HCT116 (cell line): ENCODE data around the gene FOXR1.

ENCODE experiments used
- EZH2phosphoT487 ChIP-seq: fragments of 200-600 bp; IDR thresholded peaks from 2 replicates; pipeline ENCODE4 v1.6.1; 2018; ENCODE audit warnings: antibody characterized with exemption, borderline replicate concordance
- RAD21 ChIP-seq: IDR thresholded peaks from 2 replicates; pipeline ENCODE4 v1.6.1; 2012; ENCODE audit warnings: low read depth, mild to moderate bottlenecking
- TF ChIP-seq, protein P1 (sequence below), 3 experiments: fragments of 200-600 bp in 1 of 3; sonication (generic) in 1 of 3; IDR thresholded peaks in 2 of 3; conservative IDR thresholded peaks in 1 of 3; 2 replicates each; pipeline ENCODE4 v1.5.1; 2012 to 2017; ENCODE audit warnings: low read depth in 2 of 3, low read length in 2 of 3, antibody characterized with exemption in 1 of 3, borderline replicate concordance in 1 of 3, control low read depth in 1 of 3, mild to moderate bottlenecking in 1 of 3, mixed read lengths in 1 of 3, mixed run types in 1 of 3, moderate library complexity in 1 of 3; ENCODE audit not compliant: insufficient read depth in 1 of 3

DNA sequence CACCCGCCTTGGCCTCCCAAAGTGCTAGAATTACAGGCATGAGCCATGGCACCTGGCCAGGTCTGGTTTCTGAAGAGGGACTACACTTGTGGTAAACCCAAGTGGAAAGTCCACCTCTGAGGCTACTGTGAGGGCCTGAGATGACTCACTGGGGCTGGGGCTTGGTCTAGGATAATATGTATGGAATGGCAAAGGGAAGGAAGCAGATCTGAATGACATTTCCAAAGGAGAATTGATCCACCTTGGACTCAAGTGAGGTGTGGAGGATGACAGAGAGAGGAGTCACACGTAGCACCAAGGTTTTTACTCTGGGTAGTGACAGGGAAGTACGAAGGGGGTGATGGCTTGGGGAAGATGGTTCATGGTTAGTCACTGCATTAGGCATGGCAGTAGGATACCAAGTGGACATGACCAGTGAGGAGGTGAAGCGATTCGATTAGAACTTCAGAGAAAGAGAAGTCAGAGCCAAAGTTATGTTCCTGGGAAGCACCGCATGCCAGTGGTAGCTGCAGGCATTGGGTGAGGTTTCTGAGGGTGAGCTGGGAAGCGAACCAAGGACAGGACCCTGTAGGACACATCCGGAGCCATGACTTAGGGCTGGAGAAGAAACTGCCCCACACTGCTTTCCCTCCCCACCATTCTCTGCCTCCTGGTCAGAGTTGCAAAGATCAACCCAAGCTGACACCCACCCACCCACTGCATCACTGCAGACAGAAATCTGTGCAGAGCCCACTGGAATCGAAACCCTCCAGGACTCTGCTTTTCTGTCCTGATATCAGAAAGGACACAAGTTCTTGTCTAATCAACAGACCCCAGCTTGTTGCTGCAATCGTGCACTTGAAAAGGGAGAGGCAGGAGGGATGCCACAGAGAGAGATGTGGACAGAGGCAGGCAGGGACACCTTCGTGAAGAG is 32.8 kb upstream of the FOXR1 start:
- TF ChIP-seq, protein P1, sequence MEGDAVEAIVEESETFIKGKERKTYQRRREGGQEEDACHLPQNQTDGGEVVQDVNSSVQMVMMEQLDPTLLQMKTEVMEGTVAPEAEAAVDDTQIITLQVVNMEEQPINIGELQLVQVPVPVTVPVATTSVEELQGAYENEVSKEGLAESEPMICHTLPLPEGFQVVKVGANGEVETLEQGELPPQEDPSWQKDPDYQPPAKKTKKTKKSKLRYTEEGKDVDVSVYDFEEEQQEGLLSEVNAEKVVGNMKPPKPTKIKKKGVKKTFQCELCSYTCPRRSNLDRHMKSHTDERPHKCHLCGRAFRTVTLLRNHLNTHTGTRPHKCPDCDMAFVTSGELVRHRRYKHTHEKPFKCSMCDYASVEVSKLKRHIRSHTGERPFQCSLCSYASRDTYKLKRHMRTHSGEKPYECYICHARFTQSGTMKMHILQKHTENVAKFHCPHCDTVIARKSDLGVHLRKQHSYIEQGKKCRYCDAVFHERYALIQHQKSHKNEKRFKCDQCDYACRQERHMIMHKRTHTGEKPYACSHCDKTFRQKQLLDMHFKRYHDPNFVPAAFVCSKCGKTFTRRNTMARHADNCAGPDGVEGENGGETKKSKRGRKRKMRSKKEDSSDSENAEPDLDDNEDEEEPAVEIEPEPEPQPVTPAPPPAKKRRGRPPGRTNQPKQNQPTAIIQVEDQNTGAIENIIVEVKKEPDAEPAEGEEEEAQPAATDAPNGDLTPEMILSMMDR (IDR thresholded peaks at IDR 0.05 in 2 of 3, conservative IDR thresholded peaks at IDR 0.05 in 1 of 3; ENCODE audit: borderline replicate concordance in 1 of 3, insufficient read depth in 1 of 3, low read depth in 2 of 3, low read length in 2 of 3) = no peak
- no peak for TF ChIP-seq RAD21
- no peak for TF ChIP-seq EZH2phosphoT487
